ENCODE data around the gene CFD. TPM values are rescaled to one million over a fixed set of nuclear protein-coding genes. Genes with fewer than 3 reads are reported as not detected.

Gene CFD
- total RNA-seq, 4 donors from 2014 or later = 1,367 to 3,469 (median 2,171) TPM

GRCh38 chr19:897442-898039 is 38.1 kb downstream of the CFD start:
- DNase-seq (ENCODE audit: low spot score) (no peak), ATAC-seq (ENCODE audit: low FRiP score) (no peak)
- no peak for TF ChIP-seq CTCF (IDR thresholded peaks at IDR 0.05)

- no peak for TF ChIP-seq CTCF (IDR thresholded peaks at IDR 0.05)
- ATAC-seq (ENCODE audit: low FRiP score) (no peak), DNase-seq (ENCODE audit: low spot score) (no peak)
Measured at GRCh38 chr19:898663-899062, 39.2 kb downstream of the CFD start.

- no peak for DNase-seq (ENCODE audit: low spot score)
- no peak for TF ChIP-seq CTCF (IDR thresholded peaks at IDR 0.05)
- no peak for ATAC-seq (ENCODE audit: low FRiP score)
Measured at GRCh38 chr19:899336-900042, 40.0 kb downstream of the CFD start.

GRCh38 chr19:900043-900301 is 40.5 kb downstream of the CFD start:
- ATAC-seq (ENCODE audit: low FRiP score) = no peak
- no peak for TF ChIP-seq CTCF (IDR thresholded peaks at IDR 0.05)
- DNase-seq (ENCODE audit: low spot score) = no peak

GRCh38 chr19:900302-901111 is 41.0 kb downstream of the CFD start:
- no peak for DNase-seq (ENCODE audit: low spot score)
- TF ChIP-seq CTCF (IDR thresholded peaks at IDR 0.05) = no peak
- peak; percentile 2 for ATAC-seq (ENCODE audit: low FRiP score)

- TF ChIP-seq CTCF (IDR thresholded peaks at IDR 0.05) = no peak
- ATAC-seq (ENCODE audit: low FRiP score) (no peak), DNase-seq (ENCODE audit: low spot score) (no peak)
Measured at GRCh38 chr19:901216-902092, 42.0 kb downstream of the CFD start.

All from omental fat pad (tissue), 4 donors.